H9 (cell line): Measurements from ENCODE around the gene SCAMP5. TPM values are rescaled to one million over a fixed set of nuclear protein-coding genes. Genes with fewer than 3 reads are reported as not detected.

Experiments used
- DNase-seq: peaks from one replicate; pipeline ENCODE4 v3.0.0-alpha.2; 2017
- H2AFZ ChIP-seq: one replicate; pipeline ENCODE4 v1.6.1; 2013; ENCODE audit warnings: mild to moderate bottlenecking, low read length, control low read depth, moderate library complexity
- H2AK5ac ChIP-seq: 2 replicates; pipeline ENCODE4 v1.6.1; 2013; ENCODE audit warnings: low read length, control low read depth, mixed read lengths; ENCODE audit not compliant: insufficient read length
- H2BK120ac ChIP-seq: one replicate; pipeline ENCODE4 v1.6.1; 2013; ENCODE audit warnings: low read depth, mild to moderate bottlenecking, low read length, control low read depth, inconsistent platforms; ENCODE audit not compliant: poor library complexity, severe bottlenecking
- H2BK12ac ChIP-seq: 2 replicates; pipeline ENCODE4 v1.6.1; 2013; ENCODE audit warnings: low read length, control low read depth, mixed read lengths, low read depth; ENCODE audit not compliant: insufficient read length
- H2BK15ac ChIP-seq: 2 replicates; pipeline ENCODE4 v1.6.1; 2013; ENCODE audit warnings: low read depth, low read length, control low read depth
- H2BK20ac ChIP-seq: one replicate; pipeline ENCODE4 v1.6.1; 2013; ENCODE audit warnings: low read depth, mild to moderate bottlenecking, low read length, control low read depth, inconsistent platforms; ENCODE audit not compliant: poor library complexity, severe bottlenecking
- H2BK5ac ChIP-seq: 2 replicates; pipeline ENCODE4 v1.6.1; 2013; ENCODE audit warnings: low read length, control low read depth, mixed read lengths; ENCODE audit not compliant: insufficient read length
- H3K14ac ChIP-seq: 2 replicates; pipeline ENCODE4 v1.6.1; 2013; ENCODE audit warnings: low read length, control low read depth; ENCODE audit not compliant: insufficient read depth
- H3K18ac ChIP-seq: 2 replicates; pipeline ENCODE4 v1.6.1; 2013; ENCODE audit warnings: low read depth, mild to moderate bottlenecking, mixed read lengths, low read length, control low read depth; ENCODE audit not compliant: insufficient read length
- H3K23ac ChIP-seq: 2 replicates; pipeline ENCODE4 v1.6.1; 2013; ENCODE audit warnings: low read length, control low read depth, mixed read lengths, low read depth; ENCODE audit not compliant: insufficient read length
- H3K23me2 ChIP-seq: 2 replicates; pipeline ENCODE4 v1.6.1; 2013; ENCODE audit warnings: low read depth, mild to moderate bottlenecking, mixed read lengths, low read length, control low read depth; ENCODE audit not compliant: insufficient read length, poor library complexity, severe bottlenecking
- H3K27ac ChIP-seq: 2 replicates; pipeline ENCODE4 v1.5.1; 2013; ENCODE audit warnings: low read length, control low read depth, mixed read lengths, low read depth; ENCODE audit not compliant: insufficient read length
- H3K27me3 ChIP-seq: 2 replicates; pipeline ENCODE4 v1.6.1; 2013; ENCODE audit warnings: low read length, control low read depth, inconsistent platforms; ENCODE audit not compliant: insufficient read depth
- H3K4ac ChIP-seq: 2 replicates; pipeline ENCODE4 v1.6.1; 2013; ENCODE audit warnings: low read depth, mild to moderate bottlenecking, control low read depth, inconsistent platforms, low read length, moderate library complexity
- H3K4me1 ChIP-seq: 2 replicates; pipeline ENCODE4 v1.6.1; 2013; ENCODE audit warnings: low read length, control low read depth, inconsistent platforms; ENCODE audit not compliant: insufficient read depth
- H3K4me2 ChIP-seq: 2 replicates; pipeline ENCODE4 v1.6.1; 2013; ENCODE audit warnings: low read length, control low read depth, mixed read lengths; ENCODE audit not compliant: insufficient read length, insufficient read depth
- H3K56ac ChIP-seq: 2 replicates; pipeline ENCODE4 v1.6.1; 2013; ENCODE audit warnings: low read depth, mild to moderate bottlenecking, mixed read lengths, low read length, control low read depth; ENCODE audit not compliant: insufficient read length
- H3K79me1 ChIP-seq: 2 replicates; pipeline ENCODE4 v1.6.1; 2013; ENCODE audit warnings: low read depth, mild to moderate bottlenecking, moderate library complexity, low read length, control low read depth, inconsistent platforms; ENCODE audit not compliant: insufficient read depth, poor library complexity, severe bottlenecking
- H3K79me2 ChIP-seq: 2 replicates; pipeline ENCODE4 v1.6.1; 2013; ENCODE audit warnings: low read length, control low read depth, inconsistent platforms; ENCODE audit not compliant: insufficient read depth
- H3K9ac ChIP-seq: 2 replicates; pipeline ENCODE4 v1.6.1; 2013; ENCODE audit warnings: low read length, control low read depth, mixed read lengths; ENCODE audit not compliant: insufficient read length; ENCODE audit errors: extremely low read depth
- H3K9me3 ChIP-seq: one replicate; pipeline ENCODE4 v1.6.1; 2013; ENCODE audit warnings: low read depth, low read length, inconsistent platforms; ENCODE audit not compliant: control insufficient read depth
- H3T11ph ChIP-seq: one replicate; pipeline ENCODE4 v1.6.1; 2013; ENCODE audit warnings: mild to moderate bottlenecking, low read length, control low read depth, inconsistent platforms
- H4K20me1 ChIP-seq: one replicate; pipeline ENCODE4 v1.6.1; 2013; ENCODE audit not compliant: control insufficient read depth, insufficient read length, insufficient read depth
- H4K5ac ChIP-seq: 2 replicates; pipeline ENCODE4 v1.6.1; 2013; ENCODE audit warnings: low read depth, mild to moderate bottlenecking, mixed read lengths, low read length, control low read depth; ENCODE audit not compliant: insufficient read length
- H4K8ac ChIP-seq: replicated peaks from 2 replicates; pipeline ENCODE4 v1.6.1; 2013; ENCODE audit warnings: low read length, control low read depth, mixed read lengths, low read depth; ENCODE audit not compliant: insufficient read length
- H4K91ac ChIP-seq: 2 replicates; pipeline ENCODE4 v1.6.1; 2013; ENCODE audit warnings: low read depth, mild to moderate bottlenecking, moderate library complexity, mixed read lengths, low read length, control low read depth; ENCODE audit not compliant: insufficient read length
- H3K27ac Mint-ChIP-seq, 3 experiments: 2 replicates in 2 of 3; 3 replicates in 1 of 3; pipeline ENCODE4 v1.8.0; 2020 to 2021; ENCODE audit warnings: mixed read lengths in 3 of 3, mild to moderate bottlenecking in 1 of 3, moderate library complexity in 1 of 3
- H3K27me3 Mint-ChIP-seq: 2 replicates; pipeline ENCODE4 v1.8.0; 2021; ENCODE audit warnings: low read depth, mild to moderate bottlenecking, moderate library complexity, mixed read lengths
- H3K36me3 Mint-ChIP-seq, 3 experiments: 2 replicates in 2 of 3; 3 replicates in 1 of 3; pipeline ENCODE4 v1.8.0; 2020 to 2021; ENCODE audit warnings: low read depth in 3 of 3, mixed read lengths in 3 of 3; ENCODE audit not compliant: insufficient read depth in 1 of 3
- H3K4me1 Mint-ChIP-seq, 2 experiments: 2 replicates each; pipeline ENCODE4 v1.8.0; 2020; ENCODE audit warnings: mixed read lengths in 2 of 2
- H3K4me3 Mint-ChIP-seq, 2 experiments: 2 replicates in 1 of 2; 3 replicates in 1 of 2; pipeline ENCODE4 v1.8.0; 2020 to 2021; ENCODE audit warnings: mild to moderate bottlenecking in 2 of 2, mixed read lengths in 2 of 2, moderate library complexity in 1 of 2
- H3K9me3 Mint-ChIP-seq, 2 experiments: 2 replicates in 1 of 2; 3 replicates in 1 of 2; pipeline ENCODE4 v1.8.0; 2020; ENCODE audit warnings: mild to moderate bottlenecking in 2 of 2, mixed read lengths in 2 of 2, moderate library complexity in 1 of 2
- WGBS: extraction: QIAGEN DNeasy Blood & Tissue Kit; methylation state at CpG from one replicate; pipeline ENCODE4 v1.1.7; 2013; ENCODE audit warnings: missing lambda C conversion rate, low lambda C conversion rate, mixed read lengths; ENCODE audit not compliant: insufficient read length; ENCODE audit errors: extremely low coverage; 5-methylcytosine and 5-hydroxymethylcytosine counted together
- total RNA-seq: library from RNA; stranded (reverse); gene quantifications from 2 replicates; pipeline ENCODE4 v1.2.1, GENCODE V29; 2021
- TF ChIP-seq, protein P1 (sequence below): fragments of 200-600 bp; sonication (generic); conservative IDR thresholded peaks from 3 replicates; pipeline ENCODE4 v1.8.0; 2021; ENCODE audit warnings: antibody characterized with exemption, mild to moderate bottlenecking

The SCAMP5 gene
- total RNA-seq, 1 experiment from 2014 or later: 47.8 TPM

DNA sequence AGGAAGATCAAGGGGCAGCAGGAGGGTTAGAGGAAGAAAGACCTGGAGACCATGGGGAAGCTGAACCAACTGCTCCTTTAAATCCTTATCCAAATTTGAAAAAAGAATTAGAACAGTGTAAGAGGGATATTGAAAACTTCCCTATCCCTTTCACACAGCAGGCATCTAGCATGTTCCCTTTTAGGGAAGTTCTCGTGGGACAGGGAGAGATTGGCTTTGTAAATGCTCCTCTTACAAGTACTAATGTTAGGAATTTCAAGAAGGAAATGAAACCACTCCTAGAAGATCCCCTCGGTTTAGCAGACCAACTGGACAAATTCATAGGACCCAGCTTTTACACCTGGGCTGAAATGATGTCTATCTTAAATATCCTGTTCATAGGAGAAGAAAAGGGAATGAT is 69.5 kb downstream of the SCAMP5 start:
- Histone ChIP-seq H3K27me3 (no peaks in the 10 kb centered on the region), H4K20me1 (no peaks in the 10 kb centered on the region), H2AK5ac (no peak overlapping the region), H3K79me1 (no peaks in the 10 kb centered on the region), H3K9ac (no peak overlapping the region), H3K56ac (no peak overlapping the region), H3K79me2 (no peaks in the 10 kb centered on the region), H2BK20ac (no peak overlapping the region), H4K5ac (no peak overlapping the region), H3K27ac (no peak overlapping the region), H3K18ac (no peak overlapping the region), H3K23ac (no peak overlapping the region), H3K23me2 (no peaks in the 10 kb centered on the region), H3K9me3 (no peaks in the 10 kb centered on the region), H3K4me1 (no peaks in the 10 kb centered on the region; the same call in 1 of the 2 replicates), H2BK5ac (no peak overlapping the region), H2BK120ac (no peak overlapping the region), H4K8ac (no peak overlapping the region), H3K14ac (no peak overlapping the region), H3K4me2 (no peak overlapping the region), H2BK15ac (no peak overlapping the region), H4K91ac (no peak overlapping the region), H3K4ac (no peak overlapping the region), H2AFZ (no peak overlapping the region), H2BK12ac (no peak overlapping the region), H3T11ph (no peak overlapping the region)
- Mint-ChIP-seq H3K4me1 (peaks cover 20 to 23% of the 10 kb centered on the region in 2 experiments), H3K27me3 (peaks cover 12% of the 10 kb centered on the region), H3K4me3 (no peak overlapping the region), H3K36me3 (peaks cover 6 to 19% (median 9%) of the 10 kb centered on the region in 3 experiments), H3K27ac (no peak overlapping the region), H3K9me3 (peaks cover 11 to 20% of the 10 kb centered on the region in 2 experiments)
- no peak for DNase-seq
- no CpG with 5 or more reads among the region's 2 CpGs for WGBS
- TF ChIP-seq, protein P1, sequence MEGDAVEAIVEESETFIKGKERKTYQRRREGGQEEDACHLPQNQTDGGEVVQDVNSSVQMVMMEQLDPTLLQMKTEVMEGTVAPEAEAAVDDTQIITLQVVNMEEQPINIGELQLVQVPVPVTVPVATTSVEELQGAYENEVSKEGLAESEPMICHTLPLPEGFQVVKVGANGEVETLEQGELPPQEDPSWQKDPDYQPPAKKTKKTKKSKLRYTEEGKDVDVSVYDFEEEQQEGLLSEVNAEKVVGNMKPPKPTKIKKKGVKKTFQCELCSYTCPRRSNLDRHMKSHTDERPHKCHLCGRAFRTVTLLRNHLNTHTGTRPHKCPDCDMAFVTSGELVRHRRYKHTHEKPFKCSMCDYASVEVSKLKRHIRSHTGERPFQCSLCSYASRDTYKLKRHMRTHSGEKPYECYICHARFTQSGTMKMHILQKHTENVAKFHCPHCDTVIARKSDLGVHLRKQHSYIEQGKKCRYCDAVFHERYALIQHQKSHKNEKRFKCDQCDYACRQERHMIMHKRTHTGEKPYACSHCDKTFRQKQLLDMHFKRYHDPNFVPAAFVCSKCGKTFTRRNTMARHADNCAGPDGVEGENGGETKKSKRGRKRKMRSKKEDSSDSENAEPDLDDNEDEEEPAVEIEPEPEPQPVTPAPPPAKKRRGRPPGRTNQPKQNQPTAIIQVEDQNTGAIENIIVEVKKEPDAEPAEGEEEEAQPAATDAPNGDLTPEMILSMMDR: no peak
